BJ (cell line): ENCODE measurements around the gene CELA2B. TPM values are rescaled to one million over a fixed set of nuclear protein-coding genes. Genes with fewer than 3 reads are reported as not detected.

ENCODE experiments used
- CTCF ChIA-PET: fragments of 350-600 bp; formaldehyde crosslinking; extraction: SDS; loops from one replicate; lab custom pipeline; 2021; ENCODE audit warnings: antibody characterized with exemption, inconsistent platforms; lab: Yijun Ruan, JAX
- POLR2A ChIA-PET: fragments of 300-600 bp; sonication (Branson Sonifier 250); formaldehyde crosslinking; extraction: SDS; loops from one replicate; lab custom pipeline; 2021; ENCODE audit warnings: antibody characterized with exemption; lab: Charles Lee
- DNase-seq: peaks from one replicate; pipeline ENCODE4 v3.0.0-alpha.2; 2011; ENCODE audit warnings: low read depth
- H3K27me3 ChIP-seq: 2 replicates; pipeline ENCODE4 v1.6.0; 2011; ENCODE audit warnings: low read length; ENCODE audit not compliant: control insufficient read depth, insufficient read depth
- H3K36me3 ChIP-seq: 2 replicates; pipeline ENCODE4 v1.5.1; 2011; ENCODE audit warnings: low read length; ENCODE audit not compliant: control insufficient read depth, insufficient read depth
- H3K4me3 ChIP-seq: 2 replicates; pipeline ENCODE4 v1.5.1; 2011; ENCODE audit warnings: low read depth, mild to moderate bottlenecking, control low read depth, low read length
- CTCF ChIP-seq: IDR thresholded peaks from 2 replicates; pipeline ENCODE4 v1.5.1; 2011; ENCODE audit warnings: low read depth, mild to moderate bottlenecking, control low read depth, inconsistent platforms, low read length, moderate library complexity; ENCODE audit not compliant: insufficient read depth
- polyA plus RNA-seq: library from polyadenylated mRNA; depleted of rRNA; stranded (reverse); fragments of >200 nt; gene quantifications from 2 replicates; pipeline ENCODE4 v1.2.3, GENCODE V29; 2011; rRNA removed

The CELA2B gene
- polyA plus RNA-seq, 1 experiment: not detected

DNA sequence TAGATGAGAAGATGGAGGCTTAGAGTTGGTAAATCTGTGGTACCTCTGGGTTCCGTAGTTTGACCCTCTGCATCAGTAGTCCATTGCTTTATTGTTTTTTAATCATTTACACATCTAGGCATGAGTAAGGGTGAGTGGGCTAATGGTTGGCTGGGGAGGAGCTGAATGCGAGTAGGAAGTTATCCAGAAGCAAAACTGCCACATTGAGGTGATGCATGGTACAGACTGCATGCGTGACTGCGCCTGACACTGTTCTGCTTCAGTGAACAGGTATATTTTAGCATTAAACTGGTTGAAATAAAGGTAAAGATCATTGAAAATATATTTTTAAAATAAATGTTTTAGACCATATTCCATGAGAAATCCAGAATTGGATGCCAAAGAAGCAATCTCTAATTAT is 55.1 kb downstream of the CELA2B start:
- no peak for DNase-seq
- H3K36me3 ChIP-seq: peaks cover 2% of the 10 kb centered on the region; the same call in 1 of the 2 replicates
- POLR2A ChIA-PET: no interaction called here
- TF ChIP-seq CTCF: no peak
- no peak overlapping the region for H3K4me3 ChIP-seq
- no peaks in the 10 kb centered on the region for H3K27me3 ChIP-seq
- CTCF ChIA-PET: no interaction called here

DNA sequence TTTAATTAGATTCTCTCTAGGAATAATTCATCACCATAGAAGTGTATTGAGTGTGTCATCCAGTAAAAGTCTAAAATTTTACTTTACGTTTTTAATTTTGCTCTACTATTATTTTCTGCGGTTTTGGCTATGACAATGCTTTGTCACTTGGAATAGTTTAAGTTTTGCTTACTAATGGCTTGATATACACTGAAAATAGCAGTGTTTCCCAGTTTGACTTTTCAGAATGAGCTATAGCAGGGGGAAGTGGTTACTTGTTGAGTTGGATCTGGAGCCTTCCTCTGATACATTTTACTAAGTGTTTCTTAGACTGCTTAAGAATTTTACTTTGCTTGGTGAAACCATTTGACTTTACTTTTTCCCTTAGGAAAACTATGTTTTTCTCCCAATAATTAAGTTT is 55.8 kb downstream of the CELA2B start:
- Histone ChIP-seq H3K36me3 (peaks cover 2% of the 10 kb centered on the region; the same call in 1 of the 2 replicates), H3K4me3 (no peak overlapping the region), H3K27me3 (no peaks in the 10 kb centered on the region)
- DNase-seq: no peak
- no peak for TF ChIP-seq CTCF
- POLR2A ChIA-PET: no interaction called here
- CTCF ChIA-PET: no interaction called here

- no peak overlapping the region for H3K4me3 ChIP-seq
- DNase-seq: no peak
- ChIA-PET POLR2A (no interaction called here), CTCF (no interaction called here)
- no peak for TF ChIP-seq CTCF
- peaks cover 11% of the 10 kb centered on the region for H3K36me3 ChIP-seq
- no peaks in the 10 kb centered on the region for H3K27me3 ChIP-seq
Observed at GRCh38 chr1:15538771-15539170, 62.9 kb downstream of the CELA2B start.

DNA sequence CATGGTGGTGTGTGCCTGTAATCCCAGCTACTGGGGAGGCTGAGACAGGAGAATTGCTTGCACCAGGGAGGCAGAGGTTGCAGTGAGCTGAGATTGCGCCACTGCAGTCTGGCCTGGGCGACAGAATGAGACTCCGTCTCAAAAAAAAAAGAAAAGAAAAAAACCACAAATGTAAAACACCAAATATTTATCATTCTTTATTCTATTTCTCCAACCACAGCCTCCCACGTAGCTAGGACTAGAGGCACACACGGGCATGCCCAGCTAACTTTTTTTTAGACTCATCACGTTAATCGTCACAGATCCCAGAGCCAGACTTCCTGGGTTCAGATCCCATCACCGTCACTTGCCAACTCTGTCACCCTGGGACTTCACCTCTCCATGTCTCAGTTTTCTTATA is 64.3 kb downstream of the CELA2B start:
- TF ChIP-seq CTCF: no peak
- Histone ChIP-seq H3K36me3 (peaks cover 11% of the 10 kb centered on the region), H3K4me3 (no peak overlapping the region), H3K27me3 (no peaks in the 10 kb centered on the region)
- no peak for DNase-seq
- CTCF ChIA-PET: interaction anchor here (1.1 kb wide), 1 partner anchor 46 kb away, joined by 4 read pairs; no protein-coding TSS in a partner anchor
- POLR2A ChIA-PET: no interaction called here

Other genes starting within 250 kb of the CELA2B start
- gene FHAD1, start 228.9 kb upstream of the CELA2B start, polyA plus RNA-seq: not detected in 2 replicates
- 18.9 and 24.0 TPM in 2 replicates for gene EFHD2, start 66.2 kb upstream of the CELA2B start, polyA plus RNA-seq
- gene CTRC, start 37.7 kb upstream of the CELA2B start, polyA plus RNA-seq: not detected in 2 replicates
- gene CELA2A, start 19.4 kb upstream of the CELA2B start, polyA plus RNA-seq: not detected in 2 replicates
- gene CASP9, start 48.1 kb downstream of the CELA2B start, polyA plus RNA-seq: 14.0 and 20.8 TPM in 2 replicates
- 12.3 and 20.2 TPM in 2 replicates for gene DNAJC16, start 50.7 kb downstream of the CELA2B start, polyA plus RNA-seq
- 1.1 and 1.2 TPM in 2 replicates for gene AGMAT, start 108.9 kb downstream of the CELA2B start, polyA plus RNA-seq
- 5.9 and 6.4 TPM in 2 replicates for gene DDI2, start 141.4 kb downstream of the CELA2B start, polyA plus RNA-seq
- 37.2 and 58.3 TPM in 2 replicates for gene PLEKHM2, start 208.2 kb downstream of the CELA2B start, polyA plus RNA-seq